Activated CD8-positive, alpha-beta memory T cell treated with anti-CD3 and anti-CD28 coated beads, Interleukin-2, amount 50 U/mL, for 1 hour (primary cell): Measurements from ENCODE around the gene RFFL.
"Not testable (repeated sequence)": the region's sequence is repeated elsewhere in the genome, so short reads cannot be mapped to it uniquely, and the experiment has no call there.

ENCODE experiments used
- DNase-seq: peaks from one replicate; pipeline ENCODE4 v3.0.0-alpha.2; 2020; ENCODE audit errors: extremely low read depth

RFFL gene

GRCh38 chr17:35048685-35049379 is 14.7 kb downstream of the RFFL start:
- DNase-seq, result no peak

GRCh38 chr17:35046740-35047283 is 16.7 kb downstream of the RFFL start:
- peak; percentile 44 for DNase-seq

- DNase-seq, result no peak
These were observed 17.3 kb downstream of the RFFL start for GRCh38 chr17:35046245-35046644.

- DNase-seq, result not testable (repeated sequence)
These were observed 18.0 kb downstream of the RFFL start for GRCh38 chr17:35045458-35045979.

- no peak for DNase-seq
These were observed 19.3 kb downstream of the RFFL start for GRCh38 chr17:35044181-35044580.

- no peak for DNase-seq
These were observed 22.1 kb downstream of the RFFL start for GRCh38 chr17:35041390-35041789.

GRCh38 chr17:35038453-35038852 is 25.1 kb downstream of the RFFL start:
- DNase-seq, result no peak

GRCh38 chr17:35030780-35031179 is 32.7 kb downstream of the RFFL start:
- no peak for DNase-seq

GRCh38 chr17:35028531-35029262 is 34.8 kb downstream of the RFFL start:
- DNase-seq, result no peak

- not testable (repeated sequence) for DNase-seq
These were observed 35.4 kb downstream of the RFFL start for GRCh38 chr17:35028097-35028496.

- no peak for DNase-seq
These were observed 38.0 kb downstream of the RFFL start for GRCh38 chr17:35025541-35025940.

- DNase-seq, result no peak
These were observed 40.0 kb downstream of the RFFL start for GRCh38 chr17:35023538-35023937.

GRCh38 chr17:35022536-35023063 is 40.9 kb downstream of the RFFL start:
- DNase-seq, result peak; percentile 48

- no peak for DNase-seq
These were observed 41.8 kb downstream of the RFFL start for GRCh38 chr17:35021520-35022380.

- DNase-seq, result no peak
These were observed 43.9 kb downstream of the RFFL start for GRCh38 chr17:35019386-35020179.

- DNase-seq, result no peak
These were observed 44.7 kb downstream of the RFFL start for GRCh38 chr17:35018814-35019213.

- no peak for DNase-seq
These were observed 46.5 kb downstream of the RFFL start for GRCh38 chr17:35017021-35017420.

- DNase-seq, result no peak
These were observed 47.1 kb downstream of the RFFL start for GRCh38 chr17:35016369-35016768.

- DNase-seq, result no peak
These were observed 51.8 kb downstream of the RFFL start for GRCh38 chr17:35011671-35012216.

- DNase-seq, result no peak
These were observed 53.4 kb downstream of the RFFL start for GRCh38 chr17:35010093-35010492.
